CD4-positive, alpha-beta T cell treated with Interleukin-2 at 100 ng/mL for 4 hours (primary cell): ENCODE results near the gene EN2.
"Not testable (repeated sequence)": the region's sequence is repeated elsewhere in the genome, so short reads cannot be mapped to it uniquely, and the experiment has no call there.

Experiments
- DNase-seq: peaks from one replicate; pipeline ENCODE4 v3.0.0-alpha.2; 2020; ENCODE audit warnings: low spot score

Gene EN2

DNA sequence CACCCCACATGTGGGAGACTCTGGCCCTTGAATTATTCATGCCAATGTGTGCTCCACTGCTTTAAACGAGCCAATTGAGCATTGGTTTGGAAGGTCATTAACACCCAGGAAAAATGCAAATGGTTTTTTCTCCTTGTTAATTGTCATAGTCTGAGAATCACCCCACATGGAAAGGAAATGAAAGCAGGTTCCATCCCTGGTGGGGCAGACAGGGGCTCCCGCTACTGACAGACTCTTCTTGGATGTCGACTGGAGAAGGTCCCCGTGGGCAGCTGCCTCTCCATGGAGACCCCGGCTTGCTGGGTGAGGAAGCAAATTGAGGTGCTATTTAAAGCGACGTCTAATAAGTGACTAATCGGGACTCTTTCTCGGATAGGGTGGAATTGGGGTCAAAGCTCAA is 32.0 kb upstream of the EN2 start:
- DNase-seq: no peak

DNA sequence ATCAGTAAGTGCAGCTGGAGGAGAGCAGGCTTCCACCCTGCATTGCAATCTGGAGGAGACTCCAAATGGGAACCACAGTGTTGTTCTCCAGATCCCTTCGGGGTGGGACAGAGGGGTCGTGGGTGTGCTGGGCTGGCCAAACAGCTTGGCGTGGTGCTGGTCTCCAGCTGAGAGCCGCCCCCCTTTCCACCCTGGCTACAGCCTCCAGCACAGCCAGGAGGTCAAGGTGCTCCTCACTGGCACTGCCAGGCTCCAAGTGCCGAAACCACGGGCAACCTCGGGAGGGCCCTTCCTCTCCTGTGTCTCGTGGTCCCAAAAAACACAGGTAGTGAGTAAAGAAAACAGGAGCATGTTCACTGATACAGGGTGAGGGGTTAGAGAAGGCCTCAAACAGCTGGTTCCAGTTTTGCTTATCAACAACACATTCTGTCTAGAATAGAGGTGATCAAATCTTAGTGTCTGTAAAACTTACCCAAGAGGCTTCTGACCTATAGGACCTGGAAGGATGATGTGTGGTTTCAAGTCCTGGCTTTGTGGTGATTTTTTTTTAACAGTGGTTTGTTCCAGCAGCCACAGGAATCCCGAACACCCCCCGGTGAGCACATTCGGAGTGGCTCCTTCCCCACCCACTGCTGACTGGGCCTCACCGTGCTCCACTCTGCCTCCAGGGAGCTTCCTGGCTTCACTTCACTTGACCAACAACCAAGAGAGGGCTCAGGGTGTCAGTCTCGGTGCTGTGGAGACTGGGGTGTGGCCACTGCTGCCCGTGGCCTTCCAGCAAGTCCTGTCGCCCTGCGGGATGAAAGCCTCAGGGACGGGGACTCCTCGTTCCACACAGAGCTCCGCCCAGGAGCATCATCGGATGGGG is 31.2 kb upstream of the EN2 start:
- no peak for DNase-seq

DNA sequence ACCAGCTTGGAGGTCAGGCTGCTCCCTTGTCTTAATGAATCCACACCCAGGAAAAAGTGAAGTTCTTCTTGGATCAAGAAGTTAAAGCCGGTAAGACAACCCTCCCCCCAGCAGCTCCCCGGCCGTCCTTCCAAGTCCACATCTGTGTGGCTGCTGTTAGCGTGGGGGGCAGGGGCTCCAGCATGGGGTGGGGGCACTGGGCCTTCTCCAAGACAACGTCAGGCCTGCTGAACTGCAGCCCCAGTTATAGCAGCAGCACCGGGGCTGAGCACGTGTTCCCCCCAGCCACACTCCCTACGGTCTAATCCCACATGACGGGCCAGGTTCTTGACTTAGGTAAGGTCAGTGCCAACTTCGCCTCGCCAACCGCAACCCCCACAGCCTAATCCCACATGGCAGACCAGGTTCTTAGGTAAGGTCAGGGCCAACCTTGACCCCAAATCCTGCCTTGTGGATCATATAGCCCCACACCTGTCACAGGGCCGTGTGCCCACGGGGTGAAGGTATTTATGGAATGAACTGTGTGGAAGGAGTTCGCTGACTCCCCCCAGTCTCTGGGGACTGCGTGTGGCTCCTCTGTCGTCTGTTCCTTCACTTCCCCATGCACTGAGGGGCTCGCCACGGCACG is 30.4 kb upstream of the EN2 start:
- DNase-seq: no peak

DNA sequence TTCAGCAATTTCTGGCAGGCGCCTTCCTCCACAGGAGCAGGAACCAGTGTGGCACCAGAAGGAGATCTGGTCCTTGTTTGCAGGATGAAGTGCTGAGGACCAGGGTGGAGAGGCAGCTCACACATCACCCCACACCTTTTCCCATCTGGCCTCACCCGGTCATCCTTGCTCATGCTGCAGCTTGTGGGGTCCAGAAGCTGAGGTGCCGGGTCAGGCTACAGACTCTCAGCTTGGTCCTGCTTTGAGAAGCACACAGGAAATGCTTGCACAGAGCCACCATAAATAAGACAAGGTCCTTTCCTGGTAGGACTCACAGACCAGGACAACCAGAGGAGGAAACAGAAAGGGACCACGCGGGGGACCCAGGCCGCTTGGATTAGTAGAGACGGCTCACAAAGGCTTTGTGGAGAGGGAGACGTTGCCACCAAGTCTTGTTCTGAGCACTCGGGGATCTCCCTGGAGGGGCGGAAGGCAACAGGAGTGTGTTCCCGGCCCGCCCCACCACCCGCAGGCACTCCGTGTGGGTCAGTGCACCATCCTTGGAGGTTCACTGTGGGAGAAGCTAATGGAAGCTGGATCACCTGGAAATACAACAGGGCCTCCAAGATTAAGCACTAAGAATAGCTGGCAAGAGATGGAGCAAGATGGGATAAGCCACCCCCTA is 29.6 kb upstream of the EN2 start:
- DNase-seq: no peak

DNA sequence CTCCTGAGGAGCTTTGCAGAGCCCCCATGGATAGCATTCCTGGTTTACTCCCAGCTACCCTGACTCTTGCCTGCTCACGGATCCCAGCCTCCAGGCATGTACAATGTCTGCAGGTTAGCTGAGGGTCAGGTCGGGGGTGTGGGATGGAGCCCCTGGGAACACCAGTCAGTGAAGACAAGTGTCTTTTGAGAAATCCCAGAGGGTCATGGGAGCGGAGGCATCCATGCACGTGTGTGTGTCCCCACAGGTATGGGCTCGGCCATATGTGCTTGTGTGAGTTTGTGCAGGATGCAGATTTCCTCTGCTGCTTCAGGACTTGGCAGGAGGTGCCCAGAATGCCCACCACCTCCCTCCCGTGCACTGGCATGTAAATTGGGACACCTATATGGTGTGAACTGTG is 28.3 kb upstream of the EN2 start:
- no peak for DNase-seq

DNA sequence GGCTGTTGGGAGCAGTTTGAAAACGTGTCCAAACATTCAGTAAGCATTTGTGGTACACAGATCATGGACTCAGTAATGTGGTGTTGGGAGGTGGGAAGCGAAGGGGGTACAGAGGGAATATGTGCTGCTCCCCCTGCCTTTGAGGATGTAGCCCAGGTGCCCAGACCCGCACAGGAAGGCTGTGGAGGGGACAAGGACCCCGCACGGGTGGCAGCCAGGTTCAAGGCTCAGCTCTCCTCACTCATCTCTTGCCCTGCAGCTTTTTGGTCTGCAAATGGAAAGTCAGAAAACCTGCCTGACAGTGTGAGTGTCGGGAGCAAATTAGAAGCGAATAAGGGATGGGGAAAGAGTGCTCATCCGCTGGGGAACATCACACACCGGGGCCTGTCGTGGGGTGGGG is 27.3 kb upstream of the EN2 start:
- no peak for DNase-seq

DNA sequence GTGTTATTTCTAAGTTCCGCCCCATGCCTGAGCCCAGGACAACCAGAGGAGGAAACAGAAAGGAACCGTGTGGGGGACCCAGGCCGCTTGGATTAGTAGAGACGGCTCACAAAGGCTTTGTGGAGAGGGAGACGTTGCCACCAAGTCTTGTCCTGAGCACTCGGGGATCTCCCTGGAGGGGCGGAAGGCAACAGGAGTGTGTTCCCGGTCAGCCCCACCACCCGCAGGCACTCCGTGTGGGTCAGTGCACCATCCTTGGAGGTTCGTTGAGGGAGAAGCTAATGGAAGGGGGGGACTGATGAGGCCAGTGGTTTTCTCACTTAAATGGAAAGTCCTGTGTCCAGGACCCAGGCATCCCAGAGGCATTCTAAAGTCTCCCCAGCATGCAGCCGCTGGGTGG is 26.7 kb upstream of the EN2 start:
- DNase-seq: no peak

DNA sequence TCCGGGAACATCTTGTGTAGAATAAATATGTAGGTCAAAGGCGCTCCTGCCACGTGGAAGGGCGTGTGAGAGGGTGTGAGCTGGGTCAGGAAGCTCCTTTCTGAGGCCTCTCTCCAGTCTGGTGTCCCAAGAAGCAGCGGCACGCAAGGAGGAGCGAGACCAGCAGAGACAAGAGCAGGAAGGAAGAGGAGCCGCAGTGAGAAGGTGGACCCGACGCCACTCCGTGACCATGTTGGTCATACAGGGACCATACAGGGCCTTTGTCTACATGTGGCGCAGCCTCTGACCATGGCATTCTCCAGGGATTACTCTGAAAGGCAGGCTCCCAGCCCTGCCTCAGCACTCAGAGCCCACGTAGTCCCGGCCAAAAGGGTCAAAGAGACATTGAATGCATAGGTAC is 26.2 kb upstream of the EN2 start:
- no peak for DNase-seq

DNA sequence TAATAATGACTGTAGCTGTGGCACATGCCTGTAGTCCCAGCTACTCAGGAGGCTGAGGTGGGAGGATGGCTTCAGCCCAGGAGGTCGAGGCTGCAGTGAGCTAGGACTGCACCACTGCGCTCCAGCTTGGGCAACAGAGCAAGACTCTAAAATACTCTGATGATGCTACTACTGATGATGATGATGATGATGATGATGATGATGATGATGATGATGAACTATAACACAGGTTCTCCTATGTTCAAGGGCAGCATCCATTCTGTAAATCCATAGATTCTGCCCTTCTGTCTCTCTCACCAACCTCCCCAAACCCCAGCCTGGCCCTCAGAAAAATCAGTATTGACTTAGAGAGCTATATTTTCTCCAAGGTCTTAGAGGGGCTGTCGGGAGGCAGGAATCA is 22.8 kb upstream of the EN2 start:
- DNase-seq: no peak

DNA sequence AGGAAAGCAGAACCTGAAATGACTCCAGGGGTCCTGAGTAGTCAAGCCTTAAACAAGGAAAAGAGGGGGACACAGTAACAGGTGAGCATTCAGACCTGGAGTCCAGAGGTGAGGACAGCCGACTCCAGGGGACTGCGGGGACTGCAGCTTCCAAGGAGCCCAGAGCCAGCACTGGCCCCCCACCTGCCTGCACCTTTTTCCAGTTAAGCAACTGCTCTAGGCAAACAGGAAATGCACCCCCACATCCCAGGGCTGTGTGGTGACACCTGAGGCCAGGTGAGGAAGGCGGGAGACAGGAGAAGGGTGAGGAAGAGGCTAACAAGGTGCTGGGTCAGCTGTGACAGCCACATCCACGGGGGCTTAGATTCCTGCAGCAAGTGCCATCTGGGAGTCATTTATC is 20.1 kb upstream of the EN2 start:
- DNase-seq: no peak

DNA sequence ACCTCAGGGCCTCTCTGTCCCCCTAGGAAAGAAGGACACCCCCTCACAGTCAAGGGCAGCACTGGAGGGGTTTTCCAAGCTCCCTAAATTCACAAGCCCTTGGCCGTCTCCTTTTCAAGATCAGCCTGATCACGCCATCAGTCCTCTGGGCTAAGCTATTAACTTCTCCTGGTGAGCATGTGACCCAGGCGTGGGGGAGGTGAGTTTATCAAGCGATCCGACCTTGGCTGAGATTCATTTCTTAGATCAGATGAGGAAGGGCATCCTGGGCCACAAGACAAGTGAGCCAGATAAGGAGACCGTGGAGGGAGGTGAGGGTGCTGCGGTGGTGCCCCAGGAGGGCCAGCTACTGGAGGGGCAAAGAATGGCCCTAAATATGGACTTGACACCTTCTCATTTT is 19.2 kb upstream of the EN2 start:
- DNase-seq: no peak

DNA sequence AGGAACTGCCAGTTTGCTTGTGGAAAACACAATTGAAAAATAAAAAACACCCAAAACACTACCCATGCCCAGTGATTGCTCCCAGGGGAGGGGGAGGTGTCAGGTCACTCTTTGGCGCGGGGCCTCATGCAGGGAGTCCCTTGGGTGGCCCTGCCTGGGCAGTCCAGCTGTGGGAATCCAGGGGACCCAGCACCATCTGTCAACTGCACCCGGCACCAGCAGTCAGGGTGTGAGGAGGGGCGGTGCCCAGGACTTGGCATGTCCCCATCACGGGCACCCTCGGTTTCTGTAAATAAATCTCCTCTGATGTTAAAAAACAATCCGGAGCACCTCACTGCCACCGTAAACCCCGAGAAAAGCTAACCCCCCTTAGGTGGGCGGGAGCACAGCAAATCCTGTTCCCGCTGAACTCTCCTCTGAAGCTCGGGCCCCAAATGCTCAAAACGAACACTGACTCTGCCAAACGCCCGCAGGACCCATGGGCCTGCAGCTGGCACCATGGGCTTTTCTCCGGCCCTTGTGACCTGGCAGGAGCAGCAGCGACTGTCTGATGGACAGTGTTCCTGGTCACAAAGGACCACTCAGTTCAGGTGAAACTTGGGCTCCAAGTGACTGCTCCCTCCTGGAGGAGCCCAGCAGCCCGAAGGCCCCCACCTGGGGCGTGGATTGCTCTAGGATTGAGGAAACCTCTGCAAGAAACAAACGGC is 18.5 kb upstream of the EN2 start:
- no peak for DNase-seq

DNA sequence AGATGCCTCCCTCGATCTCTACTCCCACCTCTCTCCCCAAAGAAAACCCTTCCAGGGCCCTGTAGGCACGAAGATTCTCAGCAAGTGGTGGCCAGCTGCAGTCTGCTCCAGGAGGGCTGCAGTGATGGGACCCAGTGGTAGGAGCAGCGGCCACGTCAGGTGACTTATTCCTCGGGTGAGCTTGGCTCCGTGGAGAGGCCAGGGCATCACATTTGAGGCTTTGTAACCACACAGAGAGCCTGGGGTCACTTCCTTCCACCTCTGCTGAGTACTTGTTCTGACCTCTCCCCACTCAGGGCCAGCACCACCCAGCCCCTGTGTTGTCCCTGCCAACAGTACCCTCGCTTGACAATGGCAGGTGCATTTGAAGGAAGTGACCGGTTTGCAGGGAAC is 17.9 kb upstream of the EN2 start:
- no peak for DNase-seq

DNA sequence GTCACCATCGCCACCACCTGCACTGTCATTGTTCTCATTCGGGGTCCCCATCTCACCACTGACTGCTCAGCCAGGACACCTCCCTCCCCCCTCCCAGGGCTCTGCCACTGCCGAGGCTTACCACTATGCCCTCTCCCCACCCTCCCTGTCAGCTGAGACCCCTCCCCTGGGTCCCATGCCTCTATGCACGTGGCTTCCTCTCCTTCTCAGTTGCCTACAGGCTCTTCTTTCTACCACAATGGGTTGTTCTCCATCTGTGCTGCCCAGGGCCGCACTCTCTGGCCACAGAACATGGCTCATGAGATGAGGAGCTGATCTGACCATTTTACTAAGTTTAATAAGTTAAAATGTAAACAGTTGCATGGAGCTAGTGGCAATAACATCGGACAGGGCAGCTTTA is 16.1 kb upstream of the EN2 start:
- DNase-seq: no peak

DNA sequence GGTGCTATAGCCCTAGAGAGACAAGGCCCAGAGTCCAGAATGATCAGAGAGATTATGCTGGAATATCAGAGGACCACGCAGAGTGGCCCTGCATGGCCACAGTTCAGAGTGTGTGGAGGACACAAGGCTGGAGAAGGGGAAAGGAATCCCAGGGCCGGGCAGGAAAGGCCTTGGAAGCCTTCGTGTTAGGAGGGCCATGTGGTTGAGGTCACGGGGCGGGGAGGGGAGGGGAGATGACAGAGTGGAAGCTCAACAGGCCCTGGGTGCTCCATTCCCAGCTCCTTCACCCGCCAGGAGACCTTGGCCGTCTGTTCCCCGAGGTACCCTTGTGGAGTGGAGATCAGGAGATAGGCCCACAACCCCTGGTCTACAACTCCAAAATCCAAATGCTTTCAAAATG is 13.2 kb upstream of the EN2 start:
- no peak for DNase-seq

DNA sequence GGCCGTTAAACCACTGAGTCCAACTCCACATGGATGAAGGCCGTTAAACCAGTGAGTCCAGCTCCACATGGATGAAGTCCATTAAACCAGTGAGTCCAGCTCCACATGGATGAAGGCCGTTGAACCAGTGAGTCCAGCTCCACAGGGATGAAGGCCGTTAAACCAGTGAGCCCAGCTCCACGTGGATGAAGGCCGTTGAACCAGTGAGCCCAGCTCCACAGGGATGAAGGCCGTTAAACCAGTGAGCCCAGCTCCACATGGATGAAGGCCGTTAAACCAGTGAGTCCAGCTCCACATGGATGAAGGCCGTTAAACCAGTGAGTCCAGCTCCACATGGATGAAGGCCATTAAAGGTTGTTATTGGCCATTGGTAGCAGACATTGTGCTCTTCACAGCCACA is 12.3 kb upstream of the EN2 start:
- DNase-seq: not testable (repeated sequence)

DNA sequence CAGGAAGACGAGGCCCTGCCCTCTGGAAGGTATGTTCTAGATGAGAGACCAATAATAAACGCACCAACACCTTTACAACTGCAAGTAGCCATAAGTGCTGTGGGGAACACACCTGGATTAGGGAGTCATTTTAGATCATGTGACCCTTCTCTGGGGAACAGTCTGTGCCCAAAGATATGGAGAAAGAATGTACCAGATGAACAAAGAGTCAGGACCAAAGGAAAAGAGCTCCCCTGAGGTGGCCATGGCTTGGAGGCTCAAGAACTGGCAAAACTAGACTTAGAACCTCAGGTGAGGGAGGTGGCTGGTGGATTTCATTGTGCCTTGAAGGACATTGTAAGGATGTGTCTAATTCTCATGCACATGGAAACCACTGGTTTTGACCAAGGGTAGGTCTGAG is 10.3 kb upstream of the EN2 start:
- DNase-seq: no peak

DNA sequence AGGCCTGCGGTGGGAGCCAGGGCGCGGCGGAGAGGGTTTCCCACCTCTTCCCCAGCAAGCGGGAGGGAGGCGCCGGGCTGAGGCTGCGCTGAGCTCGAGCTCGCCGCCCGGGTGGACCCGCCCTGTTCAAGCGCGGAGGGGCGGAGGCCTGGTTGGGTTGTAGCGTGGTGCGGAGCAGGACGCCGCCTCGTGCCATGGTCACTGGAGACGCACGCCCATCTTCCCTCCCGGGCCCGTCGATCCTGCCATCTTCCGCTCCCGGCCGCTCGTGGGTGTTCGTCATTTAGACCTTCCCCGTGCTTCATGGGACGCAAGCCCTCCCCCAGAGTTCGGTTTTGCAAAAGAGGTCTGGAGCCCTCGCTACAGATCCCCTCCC is 9.3 kb upstream of the EN2 start:
- DNase-seq: no peak

DNA sequence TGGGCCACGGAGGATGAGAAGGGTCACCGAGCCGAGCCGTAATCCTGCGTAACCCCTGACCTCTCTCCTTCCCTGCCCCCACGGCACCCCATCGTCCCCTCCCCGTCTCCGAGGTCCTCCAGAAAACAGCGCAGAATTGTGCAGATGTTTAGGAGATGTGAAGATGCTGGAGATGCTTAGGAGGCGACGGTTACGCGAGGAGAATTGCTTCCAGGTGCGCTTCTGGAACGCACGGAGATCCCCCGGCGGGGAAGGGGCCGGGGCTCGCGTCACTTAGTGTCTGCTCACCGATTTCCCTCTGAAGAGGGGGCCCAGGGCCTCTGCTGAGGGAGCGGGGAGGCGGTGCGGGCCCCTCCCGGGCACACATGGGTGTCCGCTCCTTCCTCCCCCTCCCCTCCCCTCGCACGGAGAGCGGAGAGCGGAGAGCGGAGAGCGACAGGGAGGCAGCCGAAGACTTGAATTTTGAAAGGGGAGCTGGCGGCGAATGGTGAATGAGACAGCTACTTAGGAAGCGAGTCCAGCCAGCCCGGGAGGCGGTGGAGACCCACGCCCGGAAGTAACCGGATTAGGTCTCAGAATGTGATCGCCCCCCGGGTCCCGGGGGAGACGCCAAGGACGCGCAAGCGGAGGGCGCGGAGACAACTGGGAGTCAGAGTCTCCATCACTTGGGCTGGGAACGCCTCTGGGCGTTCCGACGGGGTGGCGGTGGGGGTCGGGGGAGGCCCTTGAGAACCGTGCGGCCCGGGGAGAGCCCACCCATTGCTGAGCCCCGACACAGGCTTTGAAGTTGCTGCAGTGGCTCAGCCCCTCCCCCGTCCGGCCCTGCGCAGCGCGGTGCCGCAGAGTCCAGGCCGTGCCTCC is 8.7 kb upstream of the EN2 start:
- no peak for DNase-seq

DNA sequence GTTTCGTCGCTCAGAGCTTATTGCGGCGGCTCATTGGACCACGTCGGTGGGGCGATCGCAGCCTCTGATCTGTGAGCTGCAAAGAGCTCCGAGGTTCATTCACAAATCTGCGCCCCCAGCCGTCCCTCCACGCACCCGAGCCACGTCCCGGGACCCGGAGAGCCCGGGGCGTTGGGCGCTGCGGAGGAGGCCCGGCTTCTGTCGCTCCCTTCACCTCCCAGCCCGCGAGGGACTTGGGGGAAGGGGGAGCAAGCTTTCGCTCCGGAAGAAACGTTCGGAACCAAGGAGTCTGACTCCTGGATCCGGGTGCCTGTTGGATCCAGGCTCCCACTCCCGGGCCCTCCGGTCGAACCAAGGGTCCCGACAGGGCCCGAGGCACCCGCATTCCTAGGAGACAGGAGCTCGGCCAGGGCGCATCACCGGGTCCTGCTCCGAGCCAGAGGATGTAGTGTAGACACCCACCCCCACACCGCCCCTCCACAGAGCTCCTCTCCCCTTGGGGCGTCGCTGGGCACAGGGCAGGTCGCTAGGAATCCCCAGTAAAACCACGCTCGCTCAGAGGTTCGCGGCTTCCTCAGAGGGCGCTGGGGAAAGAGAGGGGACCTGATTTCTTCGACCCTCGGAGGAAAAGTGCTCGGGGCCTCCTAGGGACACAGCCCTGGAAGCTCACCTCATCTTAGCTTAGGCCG is 7.9 kb upstream of the EN2 start:
- DNase-seq: no peak

DNA sequence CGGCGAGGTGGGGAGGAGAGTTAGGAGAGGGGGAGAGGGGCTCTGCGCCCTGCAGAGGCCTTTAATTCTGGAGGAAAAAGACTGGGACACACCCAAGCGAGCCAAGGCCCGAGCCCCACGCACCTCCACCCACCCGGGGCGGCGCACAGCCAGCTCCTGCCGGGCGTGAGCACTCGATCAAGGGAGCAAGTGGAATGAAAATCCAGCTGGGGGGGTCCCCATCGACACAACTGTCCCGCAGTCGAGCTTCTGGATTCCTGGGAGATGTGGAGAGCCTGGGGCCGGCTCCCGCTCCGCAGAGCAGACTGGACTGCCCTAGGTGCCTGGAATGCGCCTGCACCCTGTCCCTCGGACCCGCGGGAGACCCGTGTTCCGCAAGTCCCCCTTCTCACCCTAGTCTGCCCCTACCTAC is 7.4 kb upstream of the EN2 start:
- no peak for DNase-seq
